Gastrocnemius medialis (tissue), 4 donors: ENCODE measurements around the gene ATP4B. TPM values are rescaled to one million over a fixed set of nuclear protein-coding genes. Genes with fewer than 3 reads are reported as not detected.

Experiments
- ATAC-seq, 2 donors: fragments of 150-250 bp; one replicate each; pipeline ENCODE4 v1.9.1; 2016
- DNase-seq, 2 donors: peaks; one replicate each; pipeline ENCODE4 v3.0.0-alpha.2; 2019
- H3K27ac ChIP-seq, 4 donors: fragments of 200-600 bp; sonication (generic); 1 replicate in 1 of 4; 2 replicates in 3 of 4; pipeline ENCODE4 v1.5.1; 2016 to 2018; ENCODE audit warnings: mild to moderate bottlenecking in 2 of 4, moderate library complexity in 1 of 4
- H3K27me3 ChIP-seq, 3 donors: fragments of 200-600 bp; sonication (generic) in 2 of 3; 1 replicate in 1 of 3; 2 replicates in 2 of 3; pipeline versions ENCODE4 v1.5.1 to v1.6.0; 2016 to 2019; ENCODE audit warnings: mild to moderate bottlenecking in 1 of 3, moderate library complexity in 1 of 3
- H3K36me3 ChIP-seq, 2 donors: fragments of 200-600 bp; sonication (generic) in 1 of 2; one replicate each; pipeline ENCODE4 v1.5.1; 2017 to 2018
- H3K4me1 ChIP-seq, 2 donors: fragments of 200-600 bp; sonication (generic) in 1 of 2; one replicate each; pipeline ENCODE4 v1.5.1; 2016 to 2017; ENCODE audit warnings: mild to moderate bottlenecking in 2 of 2
- H3K4me3 ChIP-seq, 4 donors: fragments of 200-600 bp; sonication (generic) in 3 of 4; 1 replicate in 1 of 4; 2 replicates in 3 of 4; pipeline ENCODE4 v1.5.1; 2016 to 2019; ENCODE audit warnings: mild to moderate bottlenecking in 2 of 4
- H3K9me3 ChIP-seq, 3 donors: fragments of 200-600 bp; sonication (generic) in 2 of 3; 1 replicate in 1 of 3; 2 replicates in 2 of 3; pipeline ENCODE4 v1.5.1; 2016 to 2019
- CTCF ChIP-seq, 5 experiments: fragments of 450-650 bp in 3 of 5; fragments of 200-600 bp in 2 of 5; sonication (generic) in 2 of 5; IDR thresholded peaks in 4 of 5; conservative IDR thresholded peaks in 1 of 5; 1 replicate in 4 of 5; 2 replicates in 1 of 5; pipeline ENCODE4 v1.5.1; 2016 to 2019; ENCODE audit warnings: antibody characterized with exemption in 5 of 5, mild to moderate bottlenecking in 3 of 5, moderate library complexity in 3 of 5
- POLR2A ChIP-seq, 2 donors: fragments of 450-650 bp; IDR thresholded peaks; one replicate each; pipeline ENCODE4 v1.6.1; 2017; ENCODE audit warnings: antibody characterized with exemption in 2 of 2, mild to moderate bottlenecking in 2 of 2, moderate library complexity in 2 of 2
- in situ Hi-C, 4 donors: fragments of 200-750 bp; cut with MboI; loops; one replicate each; pipeline versions ENCODE4 v1.15.0 to v1.8.0; 2017; ENCODE audit warnings: low sequenced_read_pairs in 4 of 4
- intact Hi-C: fragments of 100-400 bp; cut with DNase I; formaldehyde crosslinking; loops from one replicate; pipeline ENCODE4 v1.15.1; 2023; ENCODE audit warnings: low total_unique reads
- total RNA-seq, 4 donors: library from RNA; depleted of rRNA; stranded (reverse); fragments of >200 nt; gene quantifications; one replicate each; pipeline versions ENCODE4 v1.1.0 to v1.2.3, GENCODE V29; 2016

The ATP4B gene
- total RNA-seq, 4 donors from 2014 or later: not detected

DNA sequence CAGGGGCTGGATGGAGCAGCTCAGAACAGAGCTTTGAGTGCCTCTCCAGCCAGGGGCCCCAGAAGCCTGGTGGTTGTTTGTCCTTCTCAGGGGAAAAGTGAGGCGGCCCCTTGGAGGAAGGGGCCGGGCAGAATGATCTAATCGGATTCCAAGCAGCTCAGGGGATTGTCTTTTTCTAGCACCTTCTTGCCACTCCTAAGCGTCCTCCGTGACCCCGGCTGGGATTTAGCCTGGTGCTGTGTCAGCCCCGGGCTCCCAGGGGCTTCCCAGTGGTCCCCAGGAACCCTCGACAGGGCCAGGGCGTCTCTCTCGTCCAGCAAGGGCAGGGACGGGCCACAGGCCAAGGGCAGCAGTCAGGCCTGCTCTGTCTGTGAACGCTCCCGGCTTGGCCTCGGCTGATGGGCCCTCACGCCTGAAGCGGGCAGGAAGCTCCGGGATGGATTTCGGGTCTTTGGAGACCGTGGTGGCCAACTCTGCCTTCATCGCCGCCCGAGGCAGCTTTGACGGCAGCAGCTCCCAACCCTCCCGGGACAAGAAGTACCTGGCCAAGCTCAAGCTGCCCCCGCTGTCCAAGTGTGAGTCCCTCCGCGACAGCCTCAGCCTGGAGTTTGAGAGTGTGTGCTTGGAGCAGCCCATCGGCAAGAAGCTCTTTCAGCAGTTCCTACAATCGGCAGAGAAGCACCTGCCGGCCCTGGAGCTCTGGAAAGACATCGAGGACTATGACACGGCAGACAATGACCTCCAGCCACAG is 9.1 kb upstream of the ATP4B start, which contains the start of gene GRK1:
Gene GRK1, plus strand, starts transcription at position 269 of the 751 bp plus-strand sequence. Its CDS starts 168 bp downstream, at position 437.
- peak in 1 of 2 donors; percentile 8 for DNase-seq
- H3K36me3 ChIP-seq: no peaks in the 10 kb centered on the region
- H3K4me1 ChIP-seq: no peaks in the 10 kb centered on the region
- H3K9me3 ChIP-seq: no peaks in the 10 kb centered on the region
- peaks cover 10 to 19% (median 17%) of the 10 kb centered on the region in 3 donors for H3K27me3 ChIP-seq
- intact Hi-C loops: no loop called here
- H3K27ac ChIP-seq: no peak within 1 kb of the TSS
- TF ChIP-seq POLR2A (IDR thresholded peaks at IDR 0.05): no peak
- TF ChIP-seq CTCF (IDR thresholded peaks at IDR 0.05 in 4 of 5, conservative IDR thresholded peaks at IDR 0.05 in 1 of 5): no peak
- ATAC-seq: no peak
- H3K4me3 ChIP-seq: no peak within 1 kb of the TSS
- in situ Hi-C loops: no loop called here

GRCh38 chr13:113666329-113666670 is 8.3 kb upstream of the ATP4B start:
- intact Hi-C loops (no loop called here), in situ Hi-C loops (no loop called here)
- no peak overlapping the region for H3K4me3 ChIP-seq
- H3K4me1 ChIP-seq: no peaks in the 10 kb centered on the region
- TF ChIP-seq POLR2A (IDR thresholded peaks at IDR 0.05) (no peak), CTCF (IDR thresholded peaks at IDR 0.05 in 4 of 5, conservative IDR thresholded peaks at IDR 0.05 in 1 of 5) (no peak)
- H3K36me3 ChIP-seq: no peaks in the 10 kb centered on the region
- H3K9me3 ChIP-seq: no peaks in the 10 kb centered on the region
- peaks cover 10 to 19% (median 17%) of the 10 kb centered on the region in 3 donors for H3K27me3 ChIP-seq
- DNase-seq (peak in 1 of 2 donors; percentile 8), ATAC-seq (no peak)
- H3K27ac ChIP-seq: no peak overlapping the region

- Histone ChIP-seq H3K4me3 (no peak overlapping the region), H3K9me3 (peaks cover 0 to 2% (median 0%) of the 10 kb centered on the region in 3 donors), H3K36me3 (no peaks in the 10 kb centered on the region), H3K4me1 (no peaks in the 10 kb centered on the region), H3K27me3 (peaks cover 10 to 19% (median 17%) of the 10 kb centered on the region in 3 donors), H3K27ac (no peak overlapping the region)
- DNase-seq (peak in 1 of 2 donors; percentile 9), ATAC-seq (no peak)
- intact Hi-C loops (no loop called here), in situ Hi-C loops (no loop called here)
- TF ChIP-seq CTCF (IDR thresholded peaks at IDR 0.05 in 4 of 5, conservative IDR thresholded peaks at IDR 0.05 in 1 of 5) (no peak), POLR2A (IDR thresholded peaks at IDR 0.05) (no peak)
Measured at GRCh38 chr13:113665597-113666328, 7.8 kb upstream of the ATP4B start.

GRCh38 chr13:113664751-113665596 is 7.0 kb upstream of the ATP4B start:
- Histone ChIP-seq H3K4me3 (no peak overlapping the region), H3K27ac (no peak overlapping the region), H3K4me1 (no peaks in the 10 kb centered on the region), H3K36me3 (no peaks in the 10 kb centered on the region), H3K9me3 (peaks cover 0 to 3% (median 0%) of the 10 kb centered on the region in 3 donors), H3K27me3 (peaks cover 10 to 19% (median 17%) of the 10 kb centered on the region in 3 donors)
- in situ Hi-C loops (no loop called here), intact Hi-C loops (no loop called here)
- no peak for TF ChIP-seq CTCF (IDR thresholded peaks at IDR 0.05 in 4 of 5, conservative IDR thresholded peaks at IDR 0.05 in 1 of 5)
- TF ChIP-seq POLR2A (IDR thresholded peaks at IDR 0.05): no peak
- DNase-seq (peak in 1 of 2 donors; percentile 6), ATAC-seq (no peak)
